Fibroblast of villous mesenchyme (primary cell): ENCODE data around the gene RDH16. TPM values are rescaled to one million over a fixed set of nuclear protein-coding genes. Genes with fewer than 3 reads are reported as not detected.

ENCODE experiments used
- DNase-seq: peaks from one replicate; pipeline ENCODE4 v3.0.0-alpha.2; 2010; ENCODE audit warnings: low read depth
- H3K4me3 ChIP-seq: 2 replicates; pipeline ENCODE4 v1.5.1; 2011; ENCODE audit warnings: low read depth, mild to moderate bottlenecking, low read length
- CTCF ChIP-seq: IDR thresholded peaks from 2 replicates; pipeline ENCODE4 v1.5.1; 2012; ENCODE audit warnings: low read depth, mild to moderate bottlenecking, low read length; ENCODE audit not compliant: insufficient read depth
- total RNA-seq: library from RNA; depleted of rRNA; stranded (reverse); fragments of >200 nt; gene quantifications from 2 replicates; pipeline ENCODE4 v1.2.3, GENCODE V29; 2012

RDH16 gene
- total RNA-seq, 1 donor: under 0.01 TPM

- DNase-seq: no peak
- no peak overlapping the region for H3K4me3 ChIP-seq
- TF ChIP-seq CTCF: no peak
Observed at GRCh38 chr12:56995201-56995929, 38.0 kb upstream of the RDH16 start.

GRCh38 chr12:56994231-56994746, 36.9 kb upstream of the RDH16 start:
- TF ChIP-seq CTCF: no peak

GRCh38 chr12:56993346-56993745, 35.9 kb upstream of the RDH16 start:
- no peak for TF ChIP-seq CTCF
- no peak overlapping the region for H3K4me3 ChIP-seq
- no peak for DNase-seq

More at GRCh38 chr12:56994231-56994746, 36.9 kb upstream of the RDH16 start:
- DNase-seq: no peak
- H3K4me3 ChIP-seq: no peak overlapping the region

GRCh38 chr12:56991319-56992246, 34.2 kb upstream of the RDH16 start:
- no peak for TF ChIP-seq CTCF
- no peak for DNase-seq

GRCh38 chr12:56990648-56991318, 33.4 kb upstream of the RDH16 start:
- H3K4me3 ChIP-seq: no peak overlapping the region
- DNase-seq: no peak
- no peak for TF ChIP-seq CTCF

More at GRCh38 chr12:56991319-56992246, 34.2 kb upstream of the RDH16 start:
- no peak overlapping the region for H3K4me3 ChIP-seq

- H3K4me3 ChIP-seq: no peak overlapping the region
- no peak for TF ChIP-seq CTCF
- DNase-seq: peak; percentile 61
Observed at GRCh38 chr12:56989861-56990610, 32.6 kb upstream of the RDH16 start.
